ENCODE measurements around the gene A3GALT2.

DNA sequence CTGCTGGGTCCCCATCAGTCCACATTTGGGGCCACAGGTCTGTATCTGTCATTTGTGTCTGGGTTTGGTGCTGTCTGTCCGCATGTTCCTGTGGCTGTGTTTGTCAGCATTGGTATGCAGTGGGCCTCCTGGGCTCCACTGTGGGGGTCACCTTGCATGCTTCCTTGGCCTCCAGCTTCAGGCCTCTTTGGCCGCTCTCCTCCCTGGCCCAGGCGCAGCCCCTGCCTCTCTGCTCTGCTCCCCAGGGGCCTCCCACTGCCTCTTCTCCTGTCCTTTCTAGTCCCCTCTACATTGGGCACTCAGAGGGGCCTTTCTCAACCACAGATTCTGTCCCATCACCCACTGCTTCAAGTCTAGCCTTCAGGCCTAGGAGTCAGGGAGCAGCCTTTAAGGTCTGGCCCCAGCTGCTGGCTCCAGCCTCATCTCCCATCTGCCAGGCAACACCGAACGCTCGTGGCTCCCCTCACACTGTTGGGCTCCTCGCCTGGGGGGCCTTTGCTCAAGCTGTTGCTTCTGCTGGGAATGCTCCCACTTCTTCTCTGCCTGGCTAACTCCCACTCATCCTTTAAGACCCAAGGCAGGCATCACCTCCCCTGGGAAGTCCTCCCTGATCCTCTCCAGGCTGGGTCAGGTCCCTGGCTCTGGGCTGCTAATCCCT is 50.0 kb downstream of the A3GALT2 start:
- TF ChIP-seq, protein P1, sequence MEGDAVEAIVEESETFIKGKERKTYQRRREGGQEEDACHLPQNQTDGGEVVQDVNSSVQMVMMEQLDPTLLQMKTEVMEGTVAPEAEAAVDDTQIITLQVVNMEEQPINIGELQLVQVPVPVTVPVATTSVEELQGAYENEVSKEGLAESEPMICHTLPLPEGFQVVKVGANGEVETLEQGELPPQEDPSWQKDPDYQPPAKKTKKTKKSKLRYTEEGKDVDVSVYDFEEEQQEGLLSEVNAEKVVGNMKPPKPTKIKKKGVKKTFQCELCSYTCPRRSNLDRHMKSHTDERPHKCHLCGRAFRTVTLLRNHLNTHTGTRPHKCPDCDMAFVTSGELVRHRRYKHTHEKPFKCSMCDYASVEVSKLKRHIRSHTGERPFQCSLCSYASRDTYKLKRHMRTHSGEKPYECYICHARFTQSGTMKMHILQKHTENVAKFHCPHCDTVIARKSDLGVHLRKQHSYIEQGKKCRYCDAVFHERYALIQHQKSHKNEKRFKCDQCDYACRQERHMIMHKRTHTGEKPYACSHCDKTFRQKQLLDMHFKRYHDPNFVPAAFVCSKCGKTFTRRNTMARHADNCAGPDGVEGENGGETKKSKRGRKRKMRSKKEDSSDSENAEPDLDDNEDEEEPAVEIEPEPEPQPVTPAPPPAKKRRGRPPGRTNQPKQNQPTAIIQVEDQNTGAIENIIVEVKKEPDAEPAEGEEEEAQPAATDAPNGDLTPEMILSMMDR (IDR thresholded peaks at IDR 0.05; ENCODE audit: low read depth, low read length), result no peak
- TF ChIP-seq POLR2A (IDR thresholded peaks at IDR 0.05; ENCODE audit: extremely low read depth, insufficient read length), result no peak
- TF ChIP-seq, protein P2, sequence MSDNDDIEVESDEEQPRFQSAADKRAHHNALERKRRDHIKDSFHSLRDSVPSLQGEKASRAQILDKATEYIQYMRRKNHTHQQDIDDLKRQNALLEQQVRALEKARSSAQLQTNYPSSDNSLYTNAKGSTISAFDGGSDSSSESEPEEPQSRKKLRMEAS (IDR thresholded peaks at IDR 0.05; ENCODE audit: low read depth, low read length), result no peak

Measured in NB4 (cell line).